Lower lobe of right lung (tissue), 2 donors: ENCODE measurements around the gene HMGN2. TPM values are rescaled to one million over a fixed set of nuclear protein-coding genes. Genes with fewer than 3 reads are reported as not detected.

Experiments
- ATAC-seq, 2 donors: fragments of 200-7000 bp; cut with Tn5 transposase; one replicate each; pipeline ENCODE4 v1.9.1; 2020 to 2022; ENCODE audit warnings: mild to moderate bottlenecking in 2 of 2, moderate library complexity in 2 of 2
- DNase-seq: peaks from one replicate; pipeline ENCODE4 v3.0.0-alpha.2; 2020
- H3K27ac ChIP-seq: fragments of 200-600 bp; one replicate; pipeline ENCODE4 v1.8.0; 2022
- H3K27me3 ChIP-seq: fragments of 200-600 bp; one replicate; pipeline ENCODE4 v1.8.0; 2022; ENCODE audit warnings: low read depth
- H3K36me3 ChIP-seq: fragments of 200-600 bp; one replicate; pipeline ENCODE4 v1.8.0; 2022; ENCODE audit warnings: mild to moderate bottlenecking
- H3K4me1 ChIP-seq: fragments of 200-600 bp; one replicate; pipeline ENCODE4 v1.8.0; 2022
- H3K4me3 ChIP-seq: fragments of 200-600 bp; one replicate; pipeline ENCODE4 v1.8.0; 2022; ENCODE audit warnings: mild to moderate bottlenecking
- H3K9me3 ChIP-seq: fragments of 200-600 bp; one replicate; pipeline ENCODE4 v1.8.0; 2022
- CTCF ChIP-seq: fragments of 200-600 bp; IDR thresholded peaks from one replicate; pipeline ENCODE4 v1.8.0; 2022; ENCODE audit warnings: antibody characterized with exemption, mild to moderate bottlenecking
- intact Hi-C: fragments of 100-400 bp; cut with DNase I; formaldehyde crosslinking; loops from one replicate; pipeline ENCODE4 v1.11.0; 2022
- total RNA-seq: library from RNA; stranded (reverse); fragmentation: NEBNext Ultra II Directional; extraction: Animal tissue kit (Norgen Biotek cat#: 25700); gene quantifications from one replicate; pipeline ENCODE4 v1.2.1, GENCODE V29; 2021
- donor health status: DM: no; HTN: yes; CAD: no; lungs with severe emphysema.

HMGN2 gene
- total RNA-seq, 1 donor from 2014 or later, result 326 TPM

GRCh38 chr1:26490155-26490554, 17.9 kb downstream of the HMGN2 start:
- intact Hi-C loops, result no loop called here
- no peak for DNase-seq
- ATAC-seq, result no peak
- no peak for TF ChIP-seq CTCF
- no peak overlapping the region for H3K4me3 ChIP-seq
- no peak overlapping the region for H3K27ac ChIP-seq
- no peaks in the 10 kb centered on the region for H3K4me1 ChIP-seq
- H3K9me3 ChIP-seq, result no peaks in the 10 kb centered on the region
- H3K36me3 ChIP-seq, result no peaks in the 10 kb centered on the region
- H3K27me3 ChIP-seq, result no peaks in the 10 kb centered on the region

- intact Hi-C loops, result no loop called here
- ATAC-seq, result no peak
- no peak for TF ChIP-seq CTCF
These were observed 21.0 kb downstream of the HMGN2 start for GRCh38 chr1:26493267-26493666.

GRCh38 chr1:26493938-26494337, 21.7 kb downstream of the HMGN2 start:
- Histone ChIP-seq H3K27ac (no peak overlapping the region), H3K9me3 (no peaks in the 10 kb centered on the region), H3K27me3 (no peaks in the 10 kb centered on the region), H3K4me3 (no peak overlapping the region), H3K4me1 (no peaks in the 10 kb centered on the region), H3K36me3 (no peaks in the 10 kb centered on the region)
- no peak for TF ChIP-seq CTCF
- no peak for ATAC-seq
- intact Hi-C loops, result no loop called here
- no peak for DNase-seq

More at GRCh38 chr1:26493267-26493666, 21.0 kb downstream of the HMGN2 start:
- Histone ChIP-seq H3K27me3 (no peaks in the 10 kb centered on the region), H3K36me3 (no peaks in the 10 kb centered on the region), H3K27ac (no peak overlapping the region), H3K4me3 (no peak overlapping the region), H3K9me3 (no peaks in the 10 kb centered on the region), H3K4me1 (no peaks in the 10 kb centered on the region)
- no peak for DNase-seq

GRCh38 chr1:26496861-26497260, 24.6 kb downstream of the HMGN2 start:
- no peak overlapping the region for H3K27ac ChIP-seq
- ATAC-seq, result no peak
- DNase-seq, result no peak
- no peaks in the 10 kb centered on the region for H3K27me3 ChIP-seq
- intact Hi-C loops, result no loop called here
- H3K4me3 ChIP-seq, result no peak overlapping the region
- no peaks in the 10 kb centered on the region for H3K36me3 ChIP-seq
- no peaks in the 10 kb centered on the region for H3K9me3 ChIP-seq
- peaks cover 11% of the 10 kb centered on the region for H3K4me1 ChIP-seq
- no peak for TF ChIP-seq CTCF

- Histone ChIP-seq H3K9me3 (no peaks in the 10 kb centered on the region), H3K4me1 (peaks cover 15% of the 10 kb centered on the region), H3K4me3 (no peak overlapping the region), H3K27me3 (no peaks in the 10 kb centered on the region), H3K27ac (no peak overlapping the region), H3K36me3 (no peaks in the 10 kb centered on the region)
- no peak for TF ChIP-seq CTCF
- DNase-seq, result no peak
- intact Hi-C loops, result no loop called here
- no peak for ATAC-seq
These were observed 26.7 kb downstream of the HMGN2 start for GRCh38 chr1:26498894-26499293.
